ENCODE results near the gene IL12RB1.

IL12RB1 gene

GRCh38 chr19:18060472-18060871 is 26.3 kb downstream of the IL12RB1 start:
- H3F3A ChIP-seq (ENCODE audit: insufficient read depth), result no peaks in the 10 kb centered on the region
- H3K9me2 ChIP-seq (replicated peaks; ENCODE audit: insufficient read depth, low read length), result no peaks in the 10 kb centered on the region
- H2AFZ ChIP-seq (ENCODE audit: low read depth, low read length, severe bottlenecking), result no peak overlapping the region
- H3K36me3 ChIP-seq (ENCODE audit: low read length), result peaks cover 6% of the 10 kb centered on the region
- no peaks in the 10 kb centered on the region for H3K9me3 ChIP-seq (ENCODE audit: insufficient read depth, low read length)
- H3K27me3 ChIP-seq (ENCODE audit: low read length), result no peaks in the 10 kb centered on the region
- no peak overlapping the region for H3K27ac ChIP-seq (ENCODE audit: low read depth, low read length)
- H3K9ac ChIP-seq (ENCODE audit: low read length), result no peak overlapping the region
- no peak overlapping the region for H3K4me3 ChIP-seq (ENCODE audit: insufficient read depth, low read length, poor library complexity, severe bottlenecking)
- no peak overlapping the region for H3K4me2 ChIP-seq (ENCODE audit: low read depth, low read length, poor library complexity, severe bottlenecking)
- TF ChIP-seq, protein P1, sequence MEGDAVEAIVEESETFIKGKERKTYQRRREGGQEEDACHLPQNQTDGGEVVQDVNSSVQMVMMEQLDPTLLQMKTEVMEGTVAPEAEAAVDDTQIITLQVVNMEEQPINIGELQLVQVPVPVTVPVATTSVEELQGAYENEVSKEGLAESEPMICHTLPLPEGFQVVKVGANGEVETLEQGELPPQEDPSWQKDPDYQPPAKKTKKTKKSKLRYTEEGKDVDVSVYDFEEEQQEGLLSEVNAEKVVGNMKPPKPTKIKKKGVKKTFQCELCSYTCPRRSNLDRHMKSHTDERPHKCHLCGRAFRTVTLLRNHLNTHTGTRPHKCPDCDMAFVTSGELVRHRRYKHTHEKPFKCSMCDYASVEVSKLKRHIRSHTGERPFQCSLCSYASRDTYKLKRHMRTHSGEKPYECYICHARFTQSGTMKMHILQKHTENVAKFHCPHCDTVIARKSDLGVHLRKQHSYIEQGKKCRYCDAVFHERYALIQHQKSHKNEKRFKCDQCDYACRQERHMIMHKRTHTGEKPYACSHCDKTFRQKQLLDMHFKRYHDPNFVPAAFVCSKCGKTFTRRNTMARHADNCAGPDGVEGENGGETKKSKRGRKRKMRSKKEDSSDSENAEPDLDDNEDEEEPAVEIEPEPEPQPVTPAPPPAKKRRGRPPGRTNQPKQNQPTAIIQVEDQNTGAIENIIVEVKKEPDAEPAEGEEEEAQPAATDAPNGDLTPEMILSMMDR (IDR thresholded peaks at IDR 0.05; ENCODE audit: insufficient read depth, low read length, poor library complexity, severe bottlenecking), result no peak
- no peak for TF ChIP-seq EZH2phosphoT487 (conservative IDR thresholded peaks at IDR 0.05; ENCODE audit: low read length)
- H3K79me2 ChIP-seq (ENCODE audit: insufficient read depth, low read length), result no peaks in the 10 kb centered on the region
- no peaks in the 10 kb centered on the region for H4K20me1 ChIP-seq (ENCODE audit: low read depth, low read length)

GRCh38 chr19:18059902-18060301 is 26.8 kb downstream of the IL12RB1 start:
- no peaks in the 10 kb centered on the region for H3K9me2 ChIP-seq (replicated peaks; ENCODE audit: insufficient read depth, low read length)
- no peak overlapping the region for H3K4me3 ChIP-seq (ENCODE audit: insufficient read depth, low read length, poor library complexity, severe bottlenecking)
- no peaks in the 10 kb centered on the region for H3K9me3 ChIP-seq (ENCODE audit: insufficient read depth, low read length)
- H3K4me2 ChIP-seq (ENCODE audit: low read depth, low read length, poor library complexity, severe bottlenecking), result no peak overlapping the region
- H3F3A ChIP-seq (ENCODE audit: insufficient read depth), result no peaks in the 10 kb centered on the region
- TF ChIP-seq EZH2phosphoT487 (conservative IDR thresholded peaks at IDR 0.05; ENCODE audit: low read length), result no peak
- TF ChIP-seq, protein P1 (IDR thresholded peaks at IDR 0.05; ENCODE audit: insufficient read depth, low read length, poor library complexity, severe bottlenecking), result no peak
- peaks cover 2% of the 10 kb centered on the region for H3K36me3 ChIP-seq (ENCODE audit: low read length)
- no peaks in the 10 kb centered on the region for H4K20me1 ChIP-seq (ENCODE audit: low read depth, low read length)
- H3K27ac ChIP-seq (ENCODE audit: low read depth, low read length), result no peak overlapping the region
- no peak overlapping the region for H2AFZ ChIP-seq (ENCODE audit: low read depth, low read length, severe bottlenecking)
- no peaks in the 10 kb centered on the region for H3K27me3 ChIP-seq (ENCODE audit: low read length)
- H3K9ac ChIP-seq (ENCODE audit: low read length), result no peak overlapping the region
- no peaks in the 10 kb centered on the region for H3K79me2 ChIP-seq (ENCODE audit: insufficient read depth, low read length)

DNA sequence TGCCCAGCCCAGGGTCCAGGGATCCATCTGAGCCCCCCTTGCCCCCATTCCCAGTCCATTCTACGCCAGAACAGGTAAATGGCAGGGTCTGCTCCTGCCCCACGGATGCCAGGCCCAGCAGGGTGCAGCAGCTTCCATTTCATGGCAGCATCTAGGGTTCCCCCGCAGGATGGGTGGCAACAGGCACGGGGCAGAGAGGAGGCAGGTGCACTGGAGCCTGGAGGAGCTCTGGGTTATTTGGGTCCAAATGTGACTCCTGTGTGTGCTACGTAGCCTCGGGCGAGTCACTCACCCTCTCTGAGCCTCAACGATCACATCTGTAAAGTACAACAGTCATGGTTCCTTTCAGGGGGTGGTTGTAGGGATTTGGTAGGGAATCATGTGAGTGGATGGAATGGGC is 27.4 kb downstream of the IL12RB1 start:
- no peak overlapping the region for H3K27ac ChIP-seq (ENCODE audit: low read depth, low read length)
- no peak overlapping the region for H3K9ac ChIP-seq (ENCODE audit: low read length)
- no peak overlapping the region for H3K4me2 ChIP-seq (ENCODE audit: low read depth, low read length, poor library complexity, severe bottlenecking)
- H2AFZ ChIP-seq (ENCODE audit: low read depth, low read length, severe bottlenecking), result no peak overlapping the region
- H3K4me3 ChIP-seq (ENCODE audit: insufficient read depth, low read length, poor library complexity, severe bottlenecking), result no peak overlapping the region
- H3K27me3 ChIP-seq (ENCODE audit: low read length), result no peaks in the 10 kb centered on the region
- H4K20me1 ChIP-seq (ENCODE audit: low read depth, low read length), result no peaks in the 10 kb centered on the region
- no peaks in the 10 kb centered on the region for H3K9me3 ChIP-seq (ENCODE audit: insufficient read depth, low read length)
- no peaks in the 10 kb centered on the region for H3K9me2 ChIP-seq (replicated peaks; ENCODE audit: insufficient read depth, low read length)
- no peak for TF ChIP-seq EZH2phosphoT487 (conservative IDR thresholded peaks at IDR 0.05; ENCODE audit: low read length)
- TF ChIP-seq, protein P1 (IDR thresholded peaks at IDR 0.05; ENCODE audit: insufficient read depth, low read length, poor library complexity, severe bottlenecking), result no peak
- H3K79me2 ChIP-seq (ENCODE audit: insufficient read depth, low read length), result no peaks in the 10 kb centered on the region
- no peaks in the 10 kb centered on the region for H3K36me3 ChIP-seq (ENCODE audit: low read length)
- no peaks in the 10 kb centered on the region for H3F3A ChIP-seq (ENCODE audit: insufficient read depth)
